ENCODE measurements around the gene STXBP5L.
"Not testable (repeated sequence)": the region's sequence is repeated elsewhere in the genome, so short reads cannot be mapped to it uniquely, and the experiment has no call there.

The STXBP5L gene

GRCh38 chr3:120988994-120989393 is 81.0 kb downstream of the STXBP5L start:
- H3K4me3 ChIP-seq (ENCODE audit: low read depth, low read length), result no peak overlapping the region

GRCh38 chr3:121018917-121019321 is 110.9 kb downstream of the STXBP5L start:
- H3K4me3 ChIP-seq (ENCODE audit: low read depth, low read length), result no peak overlapping the region

- H3K4me3 ChIP-seq (ENCODE audit: low read depth, low read length), result no peak overlapping the region
Measured at GRCh38 chr3:121063628-121064027, 155.6 kb downstream of the STXBP5L start.

DNA sequence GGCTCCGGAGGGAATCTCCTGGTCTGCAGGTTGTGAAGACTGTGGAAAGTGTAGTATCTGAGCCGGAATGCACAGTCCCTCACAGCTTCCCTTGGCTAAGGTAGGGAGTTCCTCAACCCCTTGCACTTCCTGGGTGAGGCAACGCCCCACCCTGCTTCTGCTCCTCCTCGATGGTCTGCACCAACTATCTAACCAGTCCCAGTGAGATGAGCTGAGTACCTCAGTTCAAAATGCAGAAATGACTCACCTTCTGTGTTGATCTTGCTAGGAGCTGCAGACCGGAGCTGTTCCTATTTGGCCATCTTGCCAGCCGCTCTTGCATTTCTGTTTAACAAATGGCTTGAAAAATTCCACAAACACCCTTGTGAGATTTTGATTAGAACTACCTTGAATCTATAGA is 156.1 kb downstream of the STXBP5L start:
- H3K4me3 ChIP-seq (ENCODE audit: low read depth, low read length), result no peak overlapping the region

DNA sequence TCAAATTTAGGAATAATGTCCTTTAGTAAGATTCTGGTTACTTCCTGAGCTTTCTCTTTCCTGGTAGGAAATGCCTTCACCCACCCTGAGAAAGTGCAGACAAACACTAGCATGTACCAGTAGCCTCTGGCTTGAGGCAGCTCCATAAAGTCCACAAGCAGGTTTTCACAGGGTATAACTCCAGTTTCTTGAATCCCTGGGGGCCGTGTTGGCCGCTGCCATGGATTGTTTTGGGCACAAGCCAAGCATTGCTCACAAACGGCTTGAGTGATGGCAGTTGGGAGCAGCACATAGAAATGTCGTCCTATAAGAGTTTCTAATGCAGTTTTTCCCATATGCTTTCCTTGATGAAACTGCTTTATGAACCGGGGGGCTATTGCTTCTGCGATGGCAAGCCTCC is 164.1 kb downstream of the STXBP5L start:
- H3K4me3 ChIP-seq (ENCODE audit: low read depth, low read length), result no peak overlapping the region

DNA sequence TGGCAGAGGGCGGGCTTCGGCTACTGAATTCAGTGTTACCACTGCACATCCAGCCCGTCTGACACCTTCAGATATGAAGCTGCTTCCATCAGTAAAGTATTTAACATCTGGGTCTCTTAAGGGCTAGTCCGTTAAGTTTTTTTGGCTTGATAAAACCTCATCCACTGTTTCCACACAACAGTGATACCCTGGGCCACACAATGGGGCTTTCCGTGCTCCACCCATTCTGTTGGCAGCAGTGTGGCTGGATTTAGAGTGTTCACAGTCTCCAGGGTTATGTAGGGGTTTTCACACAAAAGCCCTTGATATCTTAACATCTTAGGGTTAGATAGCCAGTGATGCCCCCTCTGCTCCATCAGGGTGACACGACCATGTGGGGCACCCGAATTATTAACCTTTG is 165.0 kb downstream of the STXBP5L start:
- no peak overlapping the region for H3K4me3 ChIP-seq (ENCODE audit: low read depth, low read length)

DNA sequence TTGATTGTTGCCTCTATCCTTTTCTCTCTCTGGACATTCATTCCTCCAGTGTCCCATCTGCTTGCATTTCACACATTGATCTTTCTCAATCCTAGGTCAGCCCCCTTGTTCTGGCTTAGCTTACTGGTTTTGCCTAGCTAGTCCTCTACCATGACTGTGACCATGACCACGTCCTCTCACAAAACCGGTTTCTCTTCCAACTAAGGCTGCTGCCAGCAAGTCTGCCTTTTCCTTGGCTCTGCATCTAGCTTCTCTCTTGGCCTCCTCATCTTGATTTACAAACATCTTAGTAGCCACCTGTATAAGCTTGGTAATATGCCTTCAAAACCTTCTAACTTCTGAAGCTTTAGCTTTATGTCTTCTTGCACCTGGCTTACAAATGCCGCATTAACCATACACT is 167.2 kb downstream of the STXBP5L start:
- H3K4me3 ChIP-seq (ENCODE audit: low read depth, low read length), result no peak overlapping the region

DNA sequence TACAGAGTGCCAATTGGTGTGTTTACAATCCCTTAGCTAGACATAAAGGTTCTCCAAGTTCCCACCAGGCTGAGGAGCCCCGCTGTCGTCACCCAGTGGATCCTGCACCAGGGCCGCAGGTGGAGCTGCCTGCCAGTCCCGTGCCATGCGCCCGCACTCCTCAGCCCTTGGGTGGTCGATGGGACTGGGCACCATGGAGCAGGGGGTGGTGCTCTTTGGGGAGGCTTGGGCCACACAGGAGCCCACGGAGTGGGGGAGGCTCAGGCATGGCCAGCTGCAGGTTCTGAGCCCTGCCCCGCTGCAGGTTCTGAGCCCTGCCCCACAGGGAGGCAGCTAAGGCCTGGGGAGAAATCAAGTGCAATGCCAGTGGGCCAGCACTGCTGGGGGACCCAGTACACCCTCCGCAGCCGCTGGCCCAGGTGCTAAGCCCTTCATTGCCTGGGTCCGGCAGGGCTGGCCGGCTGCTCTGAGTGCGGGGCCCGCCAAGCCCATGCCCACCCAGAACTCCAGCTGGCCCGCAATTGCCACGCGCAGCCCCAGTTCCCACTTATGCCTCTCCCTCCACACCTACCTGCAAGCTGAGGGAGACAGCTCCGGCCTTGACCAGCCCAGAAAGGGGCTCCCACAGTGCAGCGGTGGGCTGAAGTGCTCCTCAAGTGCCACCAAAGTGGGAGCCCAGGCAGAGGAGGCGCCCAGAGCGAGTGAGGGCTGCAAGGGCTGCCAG is 170.5 kb downstream of the STXBP5L start:
- H3K4me3 ChIP-seq (ENCODE audit: low read depth, low read length), result not testable (repeated sequence)

DNA sequence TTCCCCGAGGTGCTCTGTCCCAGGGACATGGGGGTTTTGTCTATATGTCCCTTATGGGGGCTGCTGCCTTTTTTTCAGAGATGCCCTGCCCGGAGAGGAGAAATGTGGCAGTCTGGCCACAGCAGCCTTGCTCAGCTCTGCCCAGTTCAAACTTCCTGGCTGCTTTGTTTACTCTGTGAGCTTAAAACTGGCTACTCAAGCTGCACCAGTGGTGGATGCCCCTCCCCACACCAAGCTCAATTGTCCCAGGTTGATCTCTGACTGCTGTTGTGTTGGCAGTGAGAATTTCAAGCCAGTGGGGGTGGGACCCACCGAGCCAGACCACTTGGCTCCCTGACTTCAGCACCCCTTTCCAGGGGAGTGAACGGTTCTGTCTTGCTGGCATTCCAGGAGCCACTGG is 188.9 kb downstream of the STXBP5L start:
- H3K4me3 ChIP-seq (ENCODE audit: low read depth, low read length), result no peak overlapping the region

GRCh38 chr3:121111086-121111485 is 203.1 kb downstream of the STXBP5L start:
- H3K4me3 ChIP-seq (ENCODE audit: low read depth, low read length), result not testable (repeated sequence)

DNA sequence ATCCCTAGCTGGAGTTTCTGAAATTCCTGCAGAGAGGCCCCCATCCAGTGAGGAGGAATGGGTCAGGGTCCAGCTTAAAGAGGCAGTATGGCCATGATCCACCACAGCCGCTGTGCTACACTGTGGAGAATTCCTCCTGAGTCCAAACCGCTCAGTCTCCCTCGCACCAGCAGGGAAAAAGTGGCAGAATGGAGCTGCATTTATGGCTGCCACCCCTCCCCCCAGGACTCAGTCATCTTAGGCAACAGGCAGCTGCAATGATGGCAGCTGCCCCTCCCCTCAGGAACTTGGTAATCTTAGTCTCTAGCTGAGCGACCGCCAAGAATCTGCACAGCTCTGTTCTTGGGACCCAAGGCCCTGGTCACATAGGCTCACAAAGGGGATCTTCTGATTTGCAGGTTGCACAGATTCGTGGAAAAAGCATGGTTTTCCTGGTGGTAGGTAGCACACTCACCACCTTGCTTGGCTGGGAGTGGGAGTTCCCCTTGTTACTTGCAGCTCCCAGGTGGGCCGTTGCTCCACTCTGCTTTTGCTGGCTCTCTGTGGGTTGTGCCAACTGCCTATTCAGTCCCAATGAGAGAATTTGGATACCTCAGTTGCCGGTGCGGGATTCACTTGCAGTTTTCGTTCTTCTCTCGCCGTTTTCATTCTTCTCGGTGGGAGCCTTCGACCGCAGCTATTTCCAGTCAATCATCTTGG is 204.1 kb downstream of the STXBP5L start:
- no peak overlapping the region for H3K4me3 ChIP-seq (ENCODE audit: low read depth, low read length)

DNA sequence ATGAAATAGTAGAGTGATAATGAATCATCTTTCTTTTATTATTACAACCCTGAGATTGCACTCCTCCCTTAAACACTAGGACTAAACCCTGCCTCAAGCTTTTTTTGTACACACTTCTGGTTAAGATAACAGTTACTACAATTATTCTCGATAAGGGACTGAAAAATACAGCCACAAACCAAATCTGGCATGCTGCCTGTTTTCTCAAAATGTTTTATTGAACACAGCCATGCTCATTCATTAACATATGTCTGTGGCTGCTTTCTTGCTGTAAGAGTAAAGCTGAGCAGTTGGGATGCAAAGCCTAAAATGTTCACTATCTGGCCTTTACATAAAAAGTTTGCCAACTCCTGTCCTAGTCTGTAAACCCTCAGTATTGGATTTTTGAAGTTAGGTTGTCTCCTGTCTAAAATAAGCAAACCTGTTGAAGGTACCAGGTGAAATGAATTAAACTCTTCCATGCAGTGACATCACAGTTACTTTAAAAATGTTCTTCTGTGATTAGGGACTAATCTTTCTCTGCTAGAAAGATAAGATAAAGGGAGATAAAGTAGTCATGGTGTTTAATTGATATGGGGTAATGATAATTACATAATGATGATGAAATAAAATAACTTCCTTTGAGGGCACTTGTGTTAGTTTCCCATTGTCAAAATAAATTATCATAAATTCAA is 218.2 kb downstream of the STXBP5L start:
- H3K4me3 ChIP-seq (ENCODE audit: low read depth, low read length), result no peak overlapping the region

GRCh38 chr3:121126707-121127035 is 218.7 kb downstream of the STXBP5L start:
- H3K4me3 ChIP-seq (ENCODE audit: low read depth, low read length), result no peak overlapping the region

DNA sequence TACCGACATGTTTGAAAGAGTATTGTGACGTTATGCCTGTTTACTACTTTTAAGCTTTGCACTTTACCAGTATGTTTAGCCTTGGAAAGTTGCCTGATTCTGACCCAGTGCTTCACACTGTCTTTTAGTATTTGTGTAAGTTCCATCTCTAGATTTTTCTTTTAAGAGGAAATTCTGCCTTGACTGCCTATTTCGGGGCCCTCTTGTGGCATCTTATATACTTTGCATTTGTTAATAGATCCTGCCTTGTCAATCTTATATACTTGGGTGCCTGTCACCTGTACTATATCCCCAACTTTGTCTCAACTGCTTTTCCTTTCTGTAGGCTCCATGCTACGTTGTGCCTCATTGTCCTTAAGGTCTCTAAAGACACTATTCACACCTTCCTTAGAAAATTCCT is 244.6 kb downstream of the STXBP5L start:
- no peak overlapping the region for H3K4me3 ChIP-seq (ENCODE audit: low read depth, low read length)

DNA sequence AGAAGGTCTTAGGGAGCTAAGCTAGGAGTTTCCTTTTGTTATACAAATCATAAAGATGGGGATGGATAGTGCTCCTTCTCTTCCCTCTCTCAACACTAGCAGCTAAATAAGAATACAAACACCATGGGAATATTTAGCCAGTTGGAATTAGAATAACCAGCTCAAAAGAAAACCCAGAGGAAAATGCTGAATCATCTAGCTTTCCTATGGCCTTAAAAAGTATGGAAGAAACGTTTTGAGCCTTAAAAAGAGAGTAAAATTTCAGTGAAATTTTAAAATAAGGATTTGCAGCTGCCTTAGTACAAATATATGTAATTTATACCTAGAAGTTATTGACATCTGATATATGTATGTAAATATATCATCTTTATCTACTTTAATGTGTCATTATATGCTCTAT is 245.8 kb downstream of the STXBP5L start:
- no peak overlapping the region for H3K4me3 ChIP-seq (ENCODE audit: low read depth, low read length)

DNA sequence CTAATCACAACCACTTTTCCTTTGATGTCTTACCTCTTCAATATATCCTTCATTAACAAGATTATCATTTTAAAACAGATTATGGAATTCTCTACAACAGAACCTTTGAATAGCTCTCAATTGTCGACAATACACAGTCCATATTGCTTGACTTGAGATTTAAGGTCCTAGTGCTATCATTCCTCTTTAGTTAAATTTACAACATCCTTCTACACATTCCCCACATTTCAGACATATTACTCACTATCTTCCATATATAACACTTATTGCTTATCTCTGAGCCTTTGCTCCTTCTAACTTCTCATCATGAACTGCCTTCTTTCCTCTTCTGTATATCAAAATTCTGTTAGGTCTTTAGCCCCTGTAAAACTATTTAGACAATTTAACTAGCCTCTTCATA is 247.0 kb downstream of the STXBP5L start:
- H3K4me3 ChIP-seq (ENCODE audit: low read depth, low read length), result no peak overlapping the region

- no peak overlapping the region for H3K4me3 ChIP-seq (ENCODE audit: low read depth, low read length)
Measured at GRCh38 chr3:121165397-121165837, 257.4 kb downstream of the STXBP5L start.

DNA sequence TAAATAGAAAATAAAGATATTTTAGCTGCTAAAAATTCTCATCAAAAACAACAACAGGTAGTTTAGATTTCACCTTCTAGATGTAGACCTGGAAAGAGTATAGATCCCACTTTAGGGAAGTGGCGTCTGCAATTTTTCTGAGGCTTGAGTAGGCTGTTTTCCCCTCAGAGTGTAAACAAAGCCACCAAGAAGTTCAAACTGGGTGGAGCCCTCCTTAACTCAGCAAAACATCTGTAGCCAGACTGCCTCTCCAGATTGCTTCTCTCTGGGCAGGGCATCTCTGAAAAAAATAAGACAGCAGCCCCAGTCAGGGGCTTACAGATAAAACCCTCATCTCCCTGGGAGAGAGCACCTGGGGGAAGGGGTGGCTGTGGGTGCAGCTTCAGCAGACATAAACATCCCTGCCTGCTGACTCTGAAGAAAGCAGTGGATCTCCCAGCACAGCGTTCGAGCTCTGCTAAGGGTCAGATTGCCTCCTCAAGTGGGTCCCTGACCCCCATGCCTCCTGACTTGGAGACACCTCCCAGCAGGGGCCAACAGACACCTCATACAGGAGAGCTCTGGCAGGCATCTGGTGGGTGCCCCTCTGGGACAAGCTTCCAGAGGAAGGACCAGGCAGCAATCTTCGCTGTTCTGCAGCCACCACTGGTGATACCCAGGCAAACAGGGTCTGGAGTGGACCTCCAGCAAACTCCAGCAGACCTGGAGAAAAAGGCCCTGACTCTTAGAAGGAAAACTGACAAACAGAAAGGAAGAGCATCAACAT is 259.6 kb downstream of the STXBP5L start:
- no peak overlapping the region for H3K4me3 ChIP-seq (ENCODE audit: low read depth, low read length)

DNA sequence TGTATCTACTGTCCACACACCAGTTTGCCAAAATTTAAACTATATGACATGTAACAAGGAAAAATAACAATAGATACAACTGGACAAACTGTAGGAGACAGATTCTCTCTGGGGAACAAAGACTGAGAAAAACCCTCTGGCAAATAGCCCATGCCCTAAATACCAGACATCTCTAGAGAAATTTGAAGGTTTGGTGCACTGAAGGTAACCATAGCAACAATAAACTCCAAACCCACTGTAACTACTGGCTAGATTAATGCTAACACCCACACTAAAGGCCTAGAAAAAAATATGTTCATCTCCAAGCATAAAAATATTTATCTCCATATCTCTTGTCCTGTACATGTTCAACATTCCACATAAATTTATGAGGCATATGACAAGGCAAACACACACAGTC is 267.1 kb downstream of the STXBP5L start:
- no peak overlapping the region for H3K4me3 ChIP-seq (ENCODE audit: low read depth, low read length)

GRCh38 chr3:121190626-121191025 is 282.6 kb downstream of the STXBP5L start:
- not testable (repeated sequence) for H3K4me3 ChIP-seq (ENCODE audit: low read depth, low read length)

GRCh38 chr3:121202573-121202972 is 294.6 kb downstream of the STXBP5L start:
- no peak overlapping the region for H3K4me3 ChIP-seq (ENCODE audit: low read depth, low read length)

Data from iPS-11a (cell line).